ENCODE data around the gene VASP. TPM values are rescaled to one million over a fixed set of nuclear protein-coding genes. Genes with fewer than 3 reads are reported as not detected.

Gene VASP
- total RNA-seq, 1 experiment from 2014 or later = 121 TPM

DNA sequence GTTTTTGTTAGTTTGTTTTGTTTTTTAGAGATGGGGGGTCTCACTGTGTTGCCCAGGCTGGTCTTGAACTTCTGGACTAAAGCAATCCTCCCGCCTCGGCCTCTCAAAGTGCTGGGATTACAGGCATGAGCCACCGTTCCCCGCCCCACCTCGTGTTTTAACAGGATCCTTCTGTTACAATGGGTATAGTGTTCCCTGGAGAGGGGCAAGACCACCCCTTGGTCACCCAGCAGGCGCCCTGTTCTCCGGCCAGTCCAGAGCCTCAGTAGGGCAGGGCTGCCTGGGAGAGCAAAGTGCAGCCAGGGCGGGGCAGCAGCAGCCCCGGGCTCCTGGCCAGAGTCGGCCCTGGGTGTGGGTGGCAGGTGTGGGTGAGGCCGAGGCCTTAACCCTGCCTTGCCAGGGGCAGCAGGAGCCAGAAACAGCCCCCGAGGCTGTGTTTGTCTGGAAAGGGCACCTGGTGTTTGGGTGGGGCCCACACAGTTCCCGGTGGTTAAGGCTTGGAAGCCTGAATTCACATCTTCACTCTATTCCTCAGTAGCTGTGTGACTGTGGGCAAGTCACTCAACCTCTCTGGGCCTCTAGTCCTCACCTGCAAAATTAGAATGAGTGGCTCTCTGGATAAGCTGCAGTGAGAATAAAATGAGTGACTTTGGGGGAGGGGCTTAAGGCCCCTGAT is 7.2 kb downstream of the VASP start:
- DNase-seq (ENCODE audit: low read depth) = no peak

DNA sequence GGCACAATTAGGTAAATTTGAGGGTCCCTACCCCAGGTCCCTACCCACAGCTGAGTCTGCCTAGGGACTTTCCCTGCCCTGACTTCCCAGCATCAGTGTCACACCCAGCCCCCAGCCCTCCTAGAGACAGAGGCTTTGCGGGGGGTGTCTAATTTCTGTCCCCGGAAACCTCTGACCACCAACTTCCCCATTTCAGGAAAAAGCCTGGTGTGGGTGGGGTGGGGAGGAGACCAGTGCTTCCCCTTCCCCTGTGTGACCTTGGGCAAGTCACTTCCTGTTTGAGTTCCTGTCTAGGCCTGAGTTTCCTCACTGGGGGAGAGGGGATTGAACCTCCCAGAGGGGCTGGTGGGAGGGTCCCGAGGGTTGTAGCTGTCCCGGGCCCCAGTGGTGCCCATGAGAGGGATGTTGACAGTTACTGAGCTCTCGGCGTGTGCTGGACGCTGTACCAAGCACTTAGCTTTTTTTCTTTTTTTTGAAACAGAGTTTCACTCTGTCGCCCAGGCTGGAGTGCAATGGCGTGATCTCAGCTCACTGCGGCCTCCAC is 7.9 kb downstream of the VASP start:
- peak; percentile 41 for DNase-seq (ENCODE audit: low read depth)

DNA sequence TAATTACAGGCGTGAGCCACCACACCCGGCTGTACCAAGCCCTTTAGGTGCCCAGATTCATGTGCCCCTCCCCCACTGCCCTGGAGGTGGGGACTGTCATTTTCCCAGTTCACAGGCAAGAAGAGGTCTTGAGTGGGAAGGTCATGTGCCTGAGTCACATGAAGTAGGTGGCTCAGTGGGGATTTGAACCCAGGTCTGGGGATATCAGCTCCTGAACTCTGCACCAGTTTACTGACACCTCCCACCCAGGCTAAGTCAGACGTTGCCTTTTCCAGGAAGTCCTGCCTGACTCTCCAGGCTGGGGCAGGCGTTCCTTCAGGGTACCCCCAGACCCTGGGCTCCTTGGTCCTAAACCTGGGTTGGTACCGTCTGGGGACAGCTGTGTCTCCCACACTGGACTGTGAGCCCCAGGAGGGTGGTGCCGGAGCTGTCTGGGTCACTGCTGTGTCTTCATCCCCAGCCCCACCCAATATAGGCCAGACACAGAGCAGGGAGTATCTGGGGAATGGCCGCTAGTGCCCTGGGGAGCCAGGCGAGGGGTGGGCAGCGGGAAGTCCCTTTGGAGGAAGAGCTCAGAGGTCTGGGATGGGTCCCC is 8.6 kb downstream of the VASP start:
- no peak for DNase-seq (ENCODE audit: low read depth)

DNA sequence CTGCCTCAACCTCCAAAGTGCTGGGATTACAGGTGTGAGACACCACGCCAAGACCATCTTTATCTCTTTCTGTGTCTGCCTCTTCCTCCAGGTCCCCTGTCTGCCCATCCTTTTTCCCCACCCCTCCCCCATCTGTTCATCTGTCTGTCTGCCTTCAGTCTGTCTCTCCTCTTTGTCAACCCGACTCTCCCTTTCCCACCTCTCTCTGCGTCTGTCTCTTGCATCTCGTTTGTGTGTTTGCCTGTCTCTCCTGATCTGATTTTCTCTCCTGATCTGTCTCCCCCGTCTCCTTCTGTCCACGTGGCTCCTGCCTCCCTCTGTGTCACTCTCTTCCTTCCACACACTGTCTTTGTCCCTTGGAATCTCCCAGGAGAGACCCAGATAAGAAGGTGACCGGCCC is 10.0 kb downstream of the VASP start:
- no peak for DNase-seq (ENCODE audit: low read depth)

DNA sequence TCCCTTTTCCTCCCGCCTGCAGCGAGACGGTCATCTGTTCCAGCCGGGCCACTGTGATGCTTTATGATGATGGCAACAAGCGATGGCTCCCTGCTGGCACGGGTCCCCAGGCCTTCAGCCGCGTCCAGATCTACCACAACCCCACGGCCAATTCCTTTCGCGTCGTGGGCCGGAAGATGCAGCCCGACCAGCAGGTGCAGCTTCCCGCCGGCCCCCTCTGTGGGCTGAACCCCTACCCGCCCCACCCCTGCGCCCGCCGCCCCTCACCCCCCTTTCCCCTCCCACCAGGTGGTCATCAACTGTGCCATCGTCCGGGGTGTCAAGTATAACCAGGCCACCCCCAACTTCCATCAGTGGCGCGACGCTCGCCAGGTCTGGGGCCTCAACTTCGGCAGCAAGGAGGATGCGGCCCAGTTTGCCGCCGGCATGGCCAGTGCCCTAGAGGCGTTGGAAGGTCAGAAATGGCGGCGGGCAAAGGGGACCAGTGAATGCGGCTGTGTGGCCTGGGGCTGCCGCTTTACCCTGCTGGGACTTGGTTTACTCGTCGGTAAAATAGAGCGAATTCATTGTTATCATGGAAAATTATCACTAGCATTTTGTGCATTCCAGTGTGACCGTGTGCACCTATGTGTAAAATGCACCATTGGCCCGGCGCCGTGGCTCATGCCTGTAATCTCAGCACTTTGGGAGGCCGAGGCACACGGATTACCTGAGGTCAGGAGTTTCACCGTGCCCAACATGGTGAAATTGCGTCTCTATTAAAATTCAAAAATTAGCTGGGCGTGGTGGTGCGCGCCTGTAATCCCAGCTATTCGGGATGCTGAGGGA is 10.6 kb downstream of the VASP start:
- DNase-seq (ENCODE audit: low read depth) = no peak

DNA sequence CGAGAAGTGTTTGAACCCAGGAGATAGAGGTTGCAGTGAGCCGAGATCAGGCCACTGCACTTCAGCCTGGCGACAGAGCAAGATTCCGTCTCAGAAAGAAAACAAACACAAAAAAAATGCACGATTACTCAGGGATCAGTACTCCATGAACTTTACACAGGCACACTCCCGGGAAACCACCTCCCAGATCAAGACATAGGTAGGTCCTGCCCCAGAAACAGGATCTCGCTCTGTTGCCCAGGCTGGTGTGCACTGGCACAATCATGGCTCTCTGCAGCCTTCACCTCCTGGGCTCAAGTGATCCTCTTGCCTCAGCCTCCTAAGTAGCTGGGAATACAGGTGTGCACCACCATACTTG is 11.2 kb downstream of the VASP start:
- no peak for DNase-seq (ENCODE audit: low read depth)

DNA sequence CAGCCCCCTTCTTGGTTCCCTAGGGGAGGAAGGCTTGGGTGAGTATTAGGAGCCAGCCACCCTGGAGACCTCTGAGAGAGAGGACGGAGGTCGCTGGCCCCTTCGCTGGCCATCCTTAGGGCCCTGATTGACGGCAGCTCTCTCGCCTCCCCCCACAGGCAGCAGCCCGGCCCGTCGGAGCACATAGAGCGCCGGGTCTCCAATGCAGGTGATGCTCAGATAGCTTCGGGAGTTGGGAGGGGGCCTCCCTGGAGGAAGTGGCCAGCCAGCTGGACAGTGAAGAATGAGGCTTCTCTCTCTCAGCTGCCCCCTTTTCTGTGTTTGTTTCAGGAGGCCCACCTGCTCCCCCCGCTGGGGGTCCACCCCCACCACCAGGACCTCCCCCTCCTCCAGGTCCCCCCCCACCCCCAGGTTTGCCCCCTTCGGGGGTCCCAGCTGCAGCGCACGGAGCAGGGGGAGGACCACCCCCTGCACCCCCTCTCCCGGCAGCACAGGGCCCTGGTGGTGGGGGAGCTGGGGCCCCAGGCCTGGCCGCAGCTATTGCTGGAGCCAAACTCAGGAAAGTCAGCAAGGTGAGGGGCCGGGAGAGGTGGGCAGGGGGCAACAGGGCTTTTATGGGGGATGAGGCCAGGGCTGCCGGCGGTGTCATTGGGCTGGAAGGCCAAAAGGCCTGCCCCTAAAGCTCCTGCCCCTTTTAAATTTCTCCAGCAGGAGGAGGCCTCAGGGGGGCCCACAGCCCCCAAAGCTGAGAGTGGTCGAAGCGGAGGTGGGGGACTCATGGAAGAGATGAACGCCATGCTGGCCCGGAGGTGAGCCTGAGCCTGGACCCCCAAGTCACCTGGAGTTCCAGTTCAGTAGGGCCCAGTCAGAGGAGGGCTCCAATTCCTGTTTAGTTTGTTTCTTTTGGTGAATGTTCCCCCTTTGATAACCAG is 15.0 kb downstream of the VASP start:
- no peak for DNase-seq (ENCODE audit: low read depth)

DNA sequence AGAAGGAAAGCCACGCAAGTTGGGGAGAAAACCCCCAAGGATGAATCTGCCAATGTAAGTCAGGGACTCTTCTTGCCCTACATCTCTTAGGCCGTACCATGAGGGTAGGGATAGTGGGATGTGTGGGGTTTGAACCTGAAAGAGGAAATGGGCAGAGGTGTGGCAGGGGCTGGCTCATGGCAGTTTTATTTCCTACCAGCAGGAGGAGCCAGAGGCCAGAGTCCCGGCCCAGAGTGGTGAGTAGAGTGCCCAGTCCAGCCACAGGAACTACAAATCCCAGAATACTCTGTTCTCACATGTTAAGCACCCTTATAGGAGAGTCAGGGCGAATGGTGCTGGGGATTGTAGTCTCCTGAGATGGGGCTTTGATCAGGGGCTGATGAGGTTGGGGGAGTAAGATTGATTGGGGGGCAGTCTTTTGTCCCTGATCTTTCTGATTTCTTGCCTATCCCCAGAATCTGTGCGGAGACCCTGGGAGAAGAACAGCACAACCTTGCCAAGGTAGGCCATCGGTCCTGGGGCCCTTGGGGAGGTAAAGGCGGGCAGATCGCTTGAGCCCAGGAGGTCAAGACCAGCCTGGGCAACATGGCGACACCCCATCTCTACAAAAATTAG is 16.5 kb downstream of the VASP start:
- DNase-seq (ENCODE audit: low read depth) = peak; percentile 84

DNA sequence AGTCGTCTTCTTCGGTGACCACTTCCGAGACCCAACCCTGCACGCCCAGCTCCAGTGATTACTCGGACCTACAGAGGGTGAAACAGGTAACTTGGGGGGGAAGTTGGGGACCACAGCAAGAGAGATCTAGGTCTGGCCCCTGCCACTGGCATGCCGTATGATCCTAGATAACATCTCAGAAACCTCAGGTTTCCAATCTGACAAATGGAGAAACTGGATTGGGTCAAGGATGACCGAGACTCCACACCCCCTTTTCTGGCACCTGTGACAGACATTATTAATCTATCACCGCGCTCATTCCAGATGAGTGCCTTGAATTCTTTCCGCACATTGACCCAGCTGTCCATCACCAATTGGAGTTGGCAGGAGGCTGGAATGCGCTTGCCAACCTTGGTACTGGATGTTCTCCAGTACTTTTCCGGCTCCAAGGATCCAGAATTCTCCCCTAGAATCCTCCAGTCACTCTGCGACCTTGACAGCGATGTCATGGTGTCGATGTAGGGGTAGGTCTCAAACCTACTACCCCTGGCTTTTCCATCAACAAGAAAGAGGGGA is 17.4 kb downstream of the VASP start:
- DNase-seq (ENCODE audit: low read depth) = no peak

DNA sequence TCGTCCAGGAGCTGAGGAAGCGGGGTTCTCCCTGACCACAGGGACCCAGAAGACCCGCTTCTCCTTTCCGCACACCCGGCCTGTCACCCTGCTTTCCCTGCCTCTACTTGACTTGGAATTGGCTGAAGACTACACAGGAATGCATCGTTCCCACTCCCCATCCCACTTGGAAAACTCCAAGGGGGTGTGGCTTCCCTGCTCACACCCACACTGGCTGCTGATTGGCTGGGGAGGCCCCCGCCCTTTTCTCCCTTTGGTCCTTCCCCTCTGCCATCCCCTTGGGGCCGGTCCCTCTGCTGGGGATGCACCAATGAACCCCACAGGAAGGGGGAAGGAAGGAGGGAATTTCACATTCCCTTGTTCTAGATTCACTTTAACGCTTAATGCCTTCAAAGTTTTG is 18.9 kb downstream of the VASP start:
- peak; percentile 80 for DNase-seq (ENCODE audit: low read depth)

DNA sequence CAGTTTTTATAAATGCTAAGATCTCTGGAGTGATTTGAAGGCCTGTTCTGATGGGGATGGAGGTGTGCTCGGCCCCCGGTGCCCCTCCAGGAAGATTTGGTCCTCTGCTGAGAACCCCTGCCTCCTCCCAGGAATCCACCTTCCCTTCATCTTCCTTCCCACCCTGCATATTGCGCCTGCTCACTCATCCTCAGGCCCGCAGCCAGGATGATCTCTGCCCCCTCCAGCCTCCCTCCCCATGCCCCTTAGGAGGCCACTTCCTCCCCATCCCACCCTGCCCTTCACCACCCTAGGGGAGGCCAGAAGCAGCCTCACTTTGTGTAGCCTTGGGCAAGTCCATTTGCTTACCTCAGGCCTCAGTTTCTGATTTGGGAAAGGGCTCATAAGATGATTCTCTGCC is 19.7 kb downstream of the VASP start:
- DNase-seq (ENCODE audit: low read depth) = no peak

DNA sequence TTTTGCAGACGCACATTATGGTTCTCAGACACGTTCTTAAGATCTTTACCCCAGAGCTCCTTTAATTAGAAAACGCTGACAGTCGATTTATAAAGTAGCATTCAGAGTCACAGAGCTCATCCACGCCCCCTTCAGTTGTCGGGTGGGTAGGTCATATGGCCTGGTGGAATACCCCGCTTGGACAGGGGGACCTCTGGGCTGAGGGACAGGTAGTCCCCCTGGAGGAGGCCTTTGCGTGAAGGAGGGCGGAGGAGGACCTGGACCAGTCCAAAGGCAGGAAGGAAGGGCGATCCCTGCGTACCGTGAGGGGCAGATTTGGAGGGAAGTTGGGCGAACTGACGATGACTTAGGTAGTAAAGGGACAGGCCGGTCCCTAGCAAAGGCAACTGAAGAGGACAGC is 20.5 kb downstream of the VASP start:
- no peak for DNase-seq (ENCODE audit: low read depth)

DNA sequence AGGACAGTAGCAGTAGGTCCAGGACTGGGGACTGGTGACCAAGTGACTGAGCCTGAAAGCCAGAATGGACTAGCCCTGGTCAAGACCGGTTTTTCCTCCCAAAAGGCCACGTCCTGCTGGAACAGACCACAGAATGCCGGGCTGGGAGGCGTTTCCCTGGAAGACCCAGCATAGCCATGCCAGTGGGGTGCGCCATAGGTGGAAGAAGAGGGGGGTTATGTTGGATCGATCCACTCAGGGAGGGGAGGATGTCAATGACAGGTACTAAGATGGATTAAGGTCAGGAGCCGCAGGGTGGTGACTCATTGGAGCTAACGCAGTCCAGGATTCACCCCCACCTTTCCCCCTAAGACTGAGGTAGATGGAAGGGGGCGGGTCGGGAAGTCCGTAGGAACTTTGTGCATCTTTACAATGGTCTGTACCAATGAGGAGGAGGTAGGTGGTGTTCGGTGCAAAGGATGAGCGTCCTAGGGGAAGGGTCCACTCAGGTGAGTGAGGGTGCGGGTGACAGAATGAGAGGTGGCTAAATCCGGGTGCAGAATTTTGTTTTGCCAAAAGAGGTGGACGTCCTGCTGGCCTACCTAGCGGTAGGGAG is 21.0 kb downstream of the VASP start:
- DNase-seq (ENCODE audit: low read depth) = peak; percentile 37

DNA sequence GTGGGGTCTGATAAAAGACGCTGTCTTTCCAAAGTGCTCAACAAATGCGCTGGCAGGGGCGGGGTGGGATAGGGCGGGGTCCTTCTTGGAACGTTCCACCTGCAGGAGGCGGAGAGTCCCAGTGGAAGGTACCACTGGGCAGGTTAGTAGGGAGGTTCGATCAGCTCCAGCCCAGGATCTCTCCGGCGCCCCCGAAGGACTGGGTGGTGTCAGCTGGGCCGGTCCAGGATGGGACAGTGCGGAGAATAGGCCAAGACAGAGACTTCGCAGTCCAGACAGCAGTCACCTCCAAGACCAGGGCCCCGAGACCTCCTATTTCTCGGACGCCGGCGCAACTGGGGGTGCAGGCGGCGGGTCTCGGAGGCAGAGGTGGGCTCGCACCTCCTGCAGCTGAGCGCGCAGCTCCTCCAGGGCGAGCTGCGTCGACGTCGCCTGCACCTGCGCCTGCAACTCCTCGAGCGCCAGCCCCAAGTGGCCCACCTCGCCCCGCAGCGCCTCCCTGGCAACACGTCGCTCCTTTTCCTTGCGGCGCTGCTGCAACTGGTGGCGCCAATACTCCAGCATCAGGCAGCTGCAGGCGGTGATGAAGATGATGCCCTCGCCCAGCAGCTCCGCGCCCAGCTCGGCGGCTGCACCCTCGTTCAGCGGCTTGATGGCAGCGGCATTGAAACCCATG is 21.6 kb downstream of the VASP start:
- no peak for DNase-seq (ENCODE audit: low read depth)

DNA sequence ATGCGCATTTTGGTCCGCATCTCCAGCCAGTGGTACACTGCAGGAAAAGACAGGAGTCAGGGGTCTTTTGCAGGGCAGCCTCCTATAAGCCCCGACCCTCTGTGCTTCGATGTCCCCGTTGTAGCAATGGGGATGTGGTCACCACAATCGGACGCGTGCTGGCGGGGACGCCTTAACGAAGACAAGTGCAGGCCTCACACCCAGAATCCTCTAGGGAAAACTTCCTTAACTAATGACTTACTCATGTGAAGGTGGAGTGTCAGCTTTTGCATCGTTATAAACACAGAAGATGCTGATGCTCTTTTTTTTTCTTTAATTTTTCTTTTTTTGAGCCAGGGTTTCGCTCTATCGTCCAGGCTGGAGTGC is 22.1 kb downstream of the VASP start:
- no peak for DNase-seq (ENCODE audit: low read depth)

DNA sequence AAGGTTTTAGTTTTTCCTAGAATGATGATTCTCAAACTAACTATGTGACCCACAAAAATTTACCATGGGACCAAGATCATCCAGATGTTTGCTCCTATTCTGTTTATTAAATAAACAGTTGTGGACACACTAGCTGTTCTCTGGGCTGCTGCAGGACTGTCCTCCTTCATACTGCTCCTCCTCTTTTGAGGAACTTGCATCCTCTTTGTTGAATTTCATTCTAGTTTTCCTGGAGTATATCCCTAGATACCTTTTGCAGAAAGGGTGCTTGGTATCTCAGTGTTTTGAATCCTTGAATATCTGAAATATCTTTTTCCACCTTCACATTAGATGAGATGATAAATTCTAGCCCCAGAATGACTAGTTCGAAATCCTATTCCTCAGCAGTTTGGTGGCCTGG is 24.1 kb downstream of the VASP start:
- DNase-seq (ENCODE audit: low read depth) = no peak

DNA sequence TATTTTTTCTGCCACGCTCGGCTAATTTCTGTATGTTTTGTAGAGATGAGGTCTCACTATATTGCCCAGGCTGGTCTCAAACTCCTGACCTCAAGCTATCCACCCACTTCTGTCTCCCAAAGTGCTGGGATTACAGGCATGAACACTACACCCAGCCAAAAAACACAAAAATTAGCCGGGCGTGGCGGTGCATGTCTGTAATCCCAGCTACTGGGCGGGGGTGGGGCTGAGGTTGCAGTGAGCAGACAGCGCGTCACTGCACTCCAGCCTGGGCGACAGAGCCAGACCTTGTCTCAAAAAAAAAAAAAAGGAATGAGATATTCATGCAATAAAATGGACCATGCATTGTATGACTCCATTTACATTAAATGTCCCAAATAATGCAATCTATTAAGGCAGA is 32.2 kb downstream of the VASP start:
- DNase-seq (ENCODE audit: low read depth) = no peak

DNA sequence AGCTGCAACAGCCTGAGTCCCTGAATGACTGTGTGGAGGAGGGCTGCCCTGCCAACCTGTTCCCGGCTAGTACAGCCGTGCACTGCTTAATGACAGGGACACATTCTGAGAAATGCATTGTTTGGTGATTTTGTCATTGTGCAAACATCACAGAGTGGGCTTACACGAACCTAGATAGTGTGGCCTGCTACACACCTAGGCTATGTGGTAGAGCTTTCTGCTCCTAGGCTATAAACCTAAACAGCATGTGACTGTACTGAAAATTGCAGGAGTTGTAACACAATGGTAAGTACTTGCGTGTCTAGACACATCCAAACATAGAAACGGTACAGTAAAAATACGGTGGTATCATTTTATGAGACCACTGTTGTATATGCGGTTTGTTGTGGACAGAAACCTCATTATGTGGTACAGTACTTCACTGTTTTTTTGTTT is 35.0 kb downstream of the VASP start:
- no peak for DNase-seq (ENCODE audit: low read depth)

DNA sequence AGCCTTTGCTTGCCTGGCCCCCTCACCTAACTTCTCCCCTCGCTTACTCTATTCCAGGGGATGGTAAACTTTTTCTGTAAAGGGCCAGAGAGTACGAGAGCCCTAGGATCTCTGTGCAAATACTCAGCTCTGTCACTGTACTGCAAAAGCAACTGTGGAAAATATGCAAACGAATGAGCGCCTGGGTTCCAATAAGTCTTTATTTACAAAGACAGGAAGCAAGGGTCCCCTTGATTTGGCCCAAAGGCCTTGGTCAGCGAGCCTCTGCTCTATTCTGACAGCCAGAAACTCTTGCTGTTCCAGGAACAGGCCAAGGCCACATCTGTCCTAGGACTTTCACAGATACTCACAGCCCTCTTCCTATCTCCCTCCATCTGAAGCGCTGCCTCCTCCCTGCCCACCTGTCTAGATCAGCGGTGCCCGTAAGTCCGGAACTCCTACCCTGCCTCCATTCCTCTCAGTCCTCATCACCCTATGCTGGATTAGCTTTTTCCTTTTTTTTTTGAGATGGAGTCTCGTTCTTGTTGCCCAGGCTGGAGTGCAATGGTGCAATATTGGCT is 40.0 kb downstream of the VASP start:
- no peak for DNase-seq (ENCODE audit: low read depth)
